ENCODE data around the gene LRP6. TPM values are rescaled to one million over a fixed set of nuclear protein-coding genes. Genes with fewer than 3 reads are reported as not detected.

The LRP6 gene
- total RNA-seq, 1 experiment from 2014 or later, result 72.8 TPM

DNA sequence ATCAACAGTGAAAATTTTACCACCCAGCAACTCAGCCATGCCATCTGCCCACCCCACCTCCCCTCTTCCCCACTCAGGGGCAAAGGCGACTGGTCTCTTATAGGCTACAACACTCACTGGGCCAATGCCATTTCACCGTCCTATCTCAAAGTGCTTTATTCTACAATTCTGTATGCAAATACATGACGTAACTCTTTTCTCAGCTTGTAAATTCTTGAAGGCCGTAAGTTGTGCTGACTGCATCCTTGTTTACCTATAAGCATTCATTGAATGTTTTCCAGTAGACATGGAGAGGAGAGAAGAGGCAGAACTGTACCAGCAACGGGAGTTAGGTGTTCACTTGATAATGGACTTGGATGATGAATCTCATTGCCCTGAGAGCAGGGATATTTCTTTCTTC lies 180.5 kb downstream of the LRP6 start (continued):
- TF ChIP-seq ZNF281 (CRISPR knock-in tag; IDR thresholded peaks at IDR 0.05), result no peak
- no peak for TF ChIP-seq TP53 (CRISPR knock-in tag; IDR thresholded peaks at IDR 0.05)
- TF ChIP-seq RORB (CRISPR knock-in tag; IDR thresholded peaks at IDR 0.05), result no peak

DNA sequence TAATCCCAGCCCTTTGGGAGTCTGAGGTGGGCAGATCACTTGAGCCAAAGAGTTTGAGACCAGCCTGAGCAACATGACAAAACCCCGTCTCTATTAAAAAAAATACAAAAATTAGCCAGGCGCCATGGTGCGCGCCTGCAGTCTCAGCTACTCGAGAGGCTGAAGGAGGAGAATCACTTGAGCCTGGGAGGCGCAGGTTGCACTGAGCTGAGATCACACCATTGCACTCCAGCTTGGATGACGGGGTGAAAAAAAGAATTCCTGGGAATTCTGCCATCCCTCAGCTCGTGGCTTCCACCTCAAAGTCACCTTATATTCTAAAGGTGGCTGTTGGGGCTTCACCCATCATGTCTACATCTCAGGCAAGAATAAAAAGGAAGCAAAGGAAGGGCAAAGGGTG lies 183.2 kb downstream of the LRP6 start:
- Mint-ChIP-seq H3K9me3 (peaks cover 3% of the 10 kb centered on the region; the same call in 1 of the 2 replicates), H3K27ac (no peak overlapping the region), H3K36me3 (no peaks in the 10 kb centered on the region), H3K27me3 (ENCODE audit: low read depth) (no peaks in the 10 kb centered on the region), H3K4me3 (no peak overlapping the region), H3K4me1 (peaks cover 29% of the 10 kb centered on the region)
- TF ChIP-seq ZNF671 (CRISPR knock-in tag; IDR thresholded peaks at IDR 0.05) (no peak), ERG (CRISPR knock-in tag; IDR thresholded peaks at IDR 0.05) (no peak), AR (CRISPR knock-in tag; IDR thresholded peaks at IDR 0.05) (no peak), RELA (CRISPR knock-in tag; IDR thresholded peaks at IDR 0.05; ENCODE audit: borderline replicate concordance) (no peak), TCF7 (CRISPR knock-in tag; IDR thresholded peaks at IDR 0.05; ENCODE audit: low read depth) (no peak), STAT6 (CRISPR knock-in tag; conservative IDR thresholded peaks at IDR 0.05; ENCODE audit: low read depth) (no peak), HMGA2 (CRISPR knock-in tag; IDR thresholded peaks at IDR 0.05) (no peak), JUN (CRISPR knock-in tag; IDR thresholded peaks at IDR 0.05) (no peak), ZNF317 (CRISPR knock-in tag; IDR thresholded peaks at IDR 0.05; ENCODE audit: borderline replicate concordance, low read depth) (no peak)
- TF ChIP-seq, protein P1, sequence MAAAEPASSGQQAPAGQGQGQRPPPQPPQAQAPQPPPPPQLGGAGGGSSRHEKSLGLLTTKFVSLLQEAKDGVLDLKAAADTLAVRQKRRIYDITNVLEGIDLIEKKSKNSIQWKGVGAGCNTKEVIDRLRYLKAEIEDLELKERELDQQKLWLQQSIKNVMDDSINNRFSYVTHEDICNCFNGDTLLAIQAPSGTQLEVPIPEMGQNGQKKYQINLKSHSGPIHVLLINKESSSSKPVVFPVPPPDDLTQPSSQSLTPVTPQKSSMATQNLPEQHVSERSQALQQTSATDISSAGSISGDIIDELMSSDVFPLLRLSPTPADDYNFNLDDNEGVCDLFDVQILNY (CRISPR knock-in tag; IDR thresholded peaks at IDR 0.05), result no peak
- ChIA-PET POLR2A (interaction anchor here (0.6 to 1.1 kb wide), 2 partner anchors 38 to 468 kb away, joined by 3 to 4 read pairs; no protein-coding TSS in a partner anchor), CTCF (interaction anchor here (1.2 to 1.3 kb wide), 2 partner anchors 51 to 266 kb away, joined by 3 to 5 read pairs; partner anchors contain the start of gene MANSC1)
- ATAC-seq (no peak), DNase-seq (ENCODE audit: low spot score) (no peak)

Measured in WTC11 (cell line).